Measurements from ENCODE around the gene RAD18. TPM values are rescaled to one million over a fixed set of nuclear protein-coding genes. Genes with fewer than 3 reads are reported as not detected.

Gene RAD18
- total RNA-seq, 3 donors from 2014 or later, result 8.6 to 26.3 (median 13.4) TPM

GRCh38 chr3:8953313-8953712, 10.0 kb downstream of the RAD18 start:
- DNase-seq (ENCODE audit: low spot score in 2 of 2), result no peak
- no peaks in the 10 kb centered on the region for H3K36me3 ChIP-seq
- no peak for TF ChIP-seq POLR2AphosphoS5 (IDR thresholded peaks at IDR 0.05)
- TF ChIP-seq POLR2A (IDR thresholded peaks at IDR 0.05), result no peak
- no peak for TF ChIP-seq CTCF (IDR thresholded peaks at IDR 0.05)
- H3K9me3 ChIP-seq, result no peaks in the 10 kb centered on the region
- intact Hi-C loops (cut with DNase I; ENCODE audit: low total_unique reads), result loop anchor here (5.0 kb wide), 1 partner anchor 979 kb away; the partner anchor contains the start of gene CRELD1
- no peak overlapping the region for H3K4me3 ChIP-seq
- no peaks in the 10 kb centered on the region for H3K4me1 ChIP-seq
- H3K27me3 ChIP-seq, result no peaks in the 10 kb centered on the region
- no peak overlapping the region for H3K27ac ChIP-seq

GRCh38 chr3:8952130-8952529, 11.1 kb downstream of the RAD18 start:
- intact Hi-C loops (cut with DNase I; ENCODE audit: low total_unique reads), result loop anchor here (5.0 kb wide), 1 partner anchor 980 kb away; the partner anchor contains the start of gene CRELD1
- Histone ChIP-seq H3K4me3 (no peak overlapping the region), H3K27me3 (no peaks in the 10 kb centered on the region), H3K36me3 (no peaks in the 10 kb centered on the region), H3K27ac (no peak overlapping the region), H3K9me3 (no peaks in the 10 kb centered on the region), H3K4me1 (no peaks in the 10 kb centered on the region)
- no peak for TF ChIP-seq POLR2AphosphoS5 (IDR thresholded peaks at IDR 0.05)
- TF ChIP-seq CTCF (IDR thresholded peaks at IDR 0.05), result no peak
- no peak for TF ChIP-seq POLR2A (IDR thresholded peaks at IDR 0.05)
- DNase-seq (ENCODE audit: low spot score in 2 of 2), result no peak

GRCh38 chr3:8945890-8946600, 17.2 kb downstream of the RAD18 start:
- no peak for TF ChIP-seq POLR2AphosphoS5 (IDR thresholded peaks at IDR 0.05)
- TF ChIP-seq POLR2A (IDR thresholded peaks at IDR 0.05), result no peak
- TF ChIP-seq CTCF (IDR thresholded peaks at IDR 0.05), result no peak
- H3K4me3 ChIP-seq, result no peak overlapping the region
- no peaks in the 10 kb centered on the region for H3K4me1 ChIP-seq
- no peak for DNase-seq (ENCODE audit: low spot score in 2 of 2)
- no peaks in the 10 kb centered on the region for H3K27me3 ChIP-seq
- H3K27ac ChIP-seq, result no peak overlapping the region
- peaks cover 0 to 9% of the 10 kb centered on the region in 2 donors for H3K9me3 ChIP-seq
- peaks cover 8% of the 10 kb centered on the region for H3K36me3 ChIP-seq
- intact Hi-C loops (cut with DNase I; ENCODE audit: low total_unique reads), result no loop called here

- H3K36me3 ChIP-seq, result peaks cover 8% of the 10 kb centered on the region
- no peak for DNase-seq (ENCODE audit: low spot score in 2 of 2)
- intact Hi-C loops (cut with DNase I; ENCODE audit: low total_unique reads), result no loop called here
- peaks cover 0 to 9% of the 10 kb centered on the region in 2 donors for H3K9me3 ChIP-seq
- H3K27me3 ChIP-seq, result no peaks in the 10 kb centered on the region
- no peak overlapping the region for H3K4me3 ChIP-seq
- no peak for TF ChIP-seq POLR2AphosphoS5 (IDR thresholded peaks at IDR 0.05)
- TF ChIP-seq POLR2A (IDR thresholded peaks at IDR 0.05), result no peak
- TF ChIP-seq CTCF (IDR thresholded peaks at IDR 0.05), result no peak
- no peaks in the 10 kb centered on the region for H3K4me1 ChIP-seq
- no peak overlapping the region for H3K27ac ChIP-seq
Observed at GRCh38 chr3:8942746-8943488, 20.4 kb downstream of the RAD18 start.

GRCh38 chr3:8942115-8942514, 21.2 kb downstream of the RAD18 start:
- TF ChIP-seq CTCF (IDR thresholded peaks at IDR 0.05), result no peak
- TF ChIP-seq POLR2AphosphoS5 (IDR thresholded peaks at IDR 0.05), result no peak
- TF ChIP-seq POLR2A (IDR thresholded peaks at IDR 0.05), result no peak
- no peaks in the 10 kb centered on the region for H3K27me3 ChIP-seq
- H3K4me3 ChIP-seq, result no peak overlapping the region
- no peak for DNase-seq (ENCODE audit: low spot score in 2 of 2)
- peaks cover 8% of the 10 kb centered on the region for H3K36me3 ChIP-seq
- peaks cover 0 to 9% of the 10 kb centered on the region in 2 donors for H3K9me3 ChIP-seq
- H3K27ac ChIP-seq, result no peak overlapping the region
- H3K4me1 ChIP-seq, result no peaks in the 10 kb centered on the region
- intact Hi-C loops (cut with DNase I; ENCODE audit: low total_unique reads), result no loop called here
